ENCODE measurements around the gene GOSR2. TPM values are rescaled to one million over a fixed set of nuclear protein-coding genes. Genes with fewer than 3 reads are reported as not detected.
"Not testable (repeated sequence)": the region's sequence is repeated elsewhere in the genome, so short reads cannot be mapped to it uniquely, and the experiment has no call there.

GOSR2 gene
- polyA plus RNA-seq, 1 donor (not counting 4 experiments of a cell fraction or from before 2014, with no cell fraction given), result 48.6 TPM

DNA sequence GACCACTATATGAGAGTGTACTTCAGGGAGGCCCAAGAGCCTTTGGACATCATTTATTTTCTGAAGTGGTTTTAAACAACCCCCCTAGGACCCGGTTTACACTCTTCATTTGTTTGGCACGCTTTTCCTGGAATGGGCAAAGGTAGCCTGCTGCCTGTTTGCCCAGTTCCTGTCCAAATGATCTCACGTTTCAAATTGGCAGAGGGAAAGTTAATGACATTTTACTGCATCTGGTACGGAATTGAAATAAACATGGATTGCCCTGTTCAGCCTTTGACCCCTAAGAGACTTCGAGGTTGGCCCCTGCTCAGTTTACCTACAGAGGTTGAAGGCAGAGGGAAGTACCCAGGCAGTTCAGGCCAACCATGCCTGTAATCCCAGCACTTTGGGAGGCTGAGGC is 61.9 kb downstream of the GOSR2 start:
- H3K27me3 ChIP-seq (ENCODE audit: control insufficient read depth, extremely low read depth, insufficient read depth, low read length), result peaks cover 11% of the 10 kb centered on the region
- H3K36me3 ChIP-seq (ENCODE audit: control insufficient read depth in 2 of 2, extremely low read depth in 1 of 2, insufficient read depth in 2 of 2, low read length in 2 of 2), result no peaks in the 10 kb centered on the region

DNA sequence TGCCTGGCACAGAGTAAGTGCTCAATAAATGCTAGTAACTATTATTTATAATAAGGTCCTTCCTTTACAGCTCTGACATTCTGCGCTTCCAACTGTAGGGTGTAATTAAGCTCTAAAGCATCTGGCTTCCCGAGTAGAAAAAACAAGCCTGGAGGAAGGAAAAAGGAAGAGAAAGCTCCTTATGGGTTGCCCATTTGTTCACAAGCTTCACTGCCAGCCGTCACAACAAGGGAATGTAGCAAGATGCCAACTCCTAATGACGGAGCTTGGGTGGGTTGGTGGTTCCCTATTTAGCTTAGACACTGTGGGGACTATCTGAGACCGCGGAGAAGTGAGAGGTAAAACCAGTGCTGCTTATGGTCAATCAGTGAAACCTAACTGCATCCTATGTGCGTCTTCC is 63.4 kb downstream of the GOSR2 start:
- H2AFZ ChIP-seq (ENCODE audit: control insufficient read depth, low read length), result no peak overlapping the region
- no peaks in the 10 kb centered on the region for H4K20me1 ChIP-seq (ENCODE audit: control insufficient read depth, extremely low read depth, insufficient read depth, low read length)
- dilution Hi-C loops (cut with MboI; ENCODE audit: extremely low pct_ligation_motif_present, low sequenced_read_pairs), result no loop called here
- H3K27ac ChIP-seq (ENCODE audit: control insufficient read depth, insufficient read depth, low read length), result no peak overlapping the region
- H3K4me3 ChIP-seq (ENCODE audit: control insufficient read depth in 2 of 3, extremely low read depth in 1 of 3, insufficient read depth in 2 of 3, low read depth in 1 of 3, low read length in 3 of 3), result no peak overlapping the region
- no peaks in the 10 kb centered on the region for H3K9me3 ChIP-seq (ENCODE audit: control insufficient read depth, low read depth, low read length)
- no peaks in the 10 kb centered on the region for H3K79me2 ChIP-seq (ENCODE audit: control insufficient read depth, insufficient read depth, low read length)
- H3K4me1 ChIP-seq (ENCODE audit: control insufficient read depth, extremely low read depth, insufficient read depth, low read length), result no peaks in the 10 kb centered on the region
- no peak for TF ChIP-seq EZH2 (IDR thresholded peaks at IDR 0.05; ENCODE audit: low read length)
- TF ChIP-seq, protein P1, sequence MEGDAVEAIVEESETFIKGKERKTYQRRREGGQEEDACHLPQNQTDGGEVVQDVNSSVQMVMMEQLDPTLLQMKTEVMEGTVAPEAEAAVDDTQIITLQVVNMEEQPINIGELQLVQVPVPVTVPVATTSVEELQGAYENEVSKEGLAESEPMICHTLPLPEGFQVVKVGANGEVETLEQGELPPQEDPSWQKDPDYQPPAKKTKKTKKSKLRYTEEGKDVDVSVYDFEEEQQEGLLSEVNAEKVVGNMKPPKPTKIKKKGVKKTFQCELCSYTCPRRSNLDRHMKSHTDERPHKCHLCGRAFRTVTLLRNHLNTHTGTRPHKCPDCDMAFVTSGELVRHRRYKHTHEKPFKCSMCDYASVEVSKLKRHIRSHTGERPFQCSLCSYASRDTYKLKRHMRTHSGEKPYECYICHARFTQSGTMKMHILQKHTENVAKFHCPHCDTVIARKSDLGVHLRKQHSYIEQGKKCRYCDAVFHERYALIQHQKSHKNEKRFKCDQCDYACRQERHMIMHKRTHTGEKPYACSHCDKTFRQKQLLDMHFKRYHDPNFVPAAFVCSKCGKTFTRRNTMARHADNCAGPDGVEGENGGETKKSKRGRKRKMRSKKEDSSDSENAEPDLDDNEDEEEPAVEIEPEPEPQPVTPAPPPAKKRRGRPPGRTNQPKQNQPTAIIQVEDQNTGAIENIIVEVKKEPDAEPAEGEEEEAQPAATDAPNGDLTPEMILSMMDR (optimal IDR thresholded peaks at IDR 0.05 in 1 of 3, IDR thresholded peaks at IDR 0.05 in 1 of 3, conservative IDR thresholded peaks at IDR 0.05 in 1 of 3; ENCODE audit: extremely low read depth in 1 of 3, insufficient read depth in 2 of 3, low read length in 3 of 3), result no peak
- H3K27me3 ChIP-seq (ENCODE audit: control insufficient read depth, extremely low read depth, insufficient read depth, low read length), result no peaks in the 10 kb centered on the region
- DNase-seq (ENCODE audit: low read depth, low spot score) (no peak), FAIRE-seq (no peak)
- no peak overlapping the region for H3K9ac ChIP-seq (ENCODE audit: control insufficient read depth, extremely low read depth, insufficient read depth, low read length)
- H3K36me3 ChIP-seq (ENCODE audit: control insufficient read depth in 2 of 2, extremely low read depth in 1 of 2, insufficient read depth in 2 of 2, low read length in 2 of 2), result no peaks in the 10 kb centered on the region
- H3K9me1 ChIP-seq (ENCODE audit: control insufficient read depth, extremely low read depth, insufficient read depth, low read length), result no peaks in the 10 kb centered on the region
- no peak overlapping the region for H3K4me2 ChIP-seq (ENCODE audit: control insufficient read depth, extremely low read depth, insufficient read depth, low read depth, low read length)

More for the DNA sequence above, 61.9 kb downstream of the GOSR2 start:
- no peaks in the 10 kb centered on the region for H3K9me1 ChIP-seq (ENCODE audit: control insufficient read depth, extremely low read depth, insufficient read depth, low read length)
- no peaks in the 10 kb centered on the region for H3K4me1 ChIP-seq (ENCODE audit: control insufficient read depth, extremely low read depth, insufficient read depth, low read length)
- no peak overlapping the region for H3K4me2 ChIP-seq (ENCODE audit: control insufficient read depth, extremely low read depth, insufficient read depth, low read depth, low read length)
- DNase-seq (ENCODE audit: low read depth, low spot score) (no peak), FAIRE-seq (no peak)
- dilution Hi-C loops (cut with MboI; ENCODE audit: extremely low pct_ligation_motif_present, low sequenced_read_pairs), result no loop called here
- TF ChIP-seq, protein P1 (optimal IDR thresholded peaks at IDR 0.05 in 1 of 3, IDR thresholded peaks at IDR 0.05 in 1 of 3, conservative IDR thresholded peaks at IDR 0.05 in 1 of 3; ENCODE audit: extremely low read depth in 1 of 3, insufficient read depth in 2 of 3, low read length in 3 of 3), result no peak
- TF ChIP-seq EZH2 (IDR thresholded peaks at IDR 0.05; ENCODE audit: low read length), result no peak
- H4K20me1 ChIP-seq (ENCODE audit: control insufficient read depth, extremely low read depth, insufficient read depth, low read length), result no peaks in the 10 kb centered on the region
- H3K79me2 ChIP-seq (ENCODE audit: control insufficient read depth, insufficient read depth, low read length), result no peaks in the 10 kb centered on the region
- H3K9me3 ChIP-seq (ENCODE audit: control insufficient read depth, low read depth, low read length), result no peaks in the 10 kb centered on the region
- no peak overlapping the region for H3K27ac ChIP-seq (ENCODE audit: control insufficient read depth, insufficient read depth, low read length)
- H3K9ac ChIP-seq (ENCODE audit: control insufficient read depth, extremely low read depth, insufficient read depth, low read length), result no peak overlapping the region
- no peak overlapping the region for H3K4me3 ChIP-seq (ENCODE audit: control insufficient read depth in 2 of 3, extremely low read depth in 1 of 3, insufficient read depth in 2 of 3, low read depth in 1 of 3, low read length in 3 of 3)
- no peak overlapping the region for H2AFZ ChIP-seq (ENCODE audit: control insufficient read depth, low read length)

DNA sequence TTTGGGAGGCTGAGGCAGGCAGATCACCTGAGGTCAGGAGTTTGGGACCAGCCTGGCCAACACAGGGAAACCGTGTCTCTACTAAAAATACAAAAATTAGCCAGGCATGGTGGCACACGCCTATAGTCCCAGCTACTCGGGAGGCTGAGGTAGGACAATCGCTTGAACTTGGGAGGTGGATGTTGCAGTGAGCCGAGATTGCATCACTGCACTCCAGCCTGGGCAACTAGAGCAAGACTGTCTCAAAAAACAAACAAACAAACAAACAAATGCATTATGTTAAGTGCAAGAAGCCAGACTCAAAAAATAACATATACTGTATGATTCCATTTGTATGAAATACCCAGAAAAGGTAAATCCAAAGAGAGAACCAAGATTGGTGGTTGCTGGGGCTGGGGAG is 65.0 kb downstream of the GOSR2 start:
- H3K4me1 ChIP-seq (ENCODE audit: control insufficient read depth, extremely low read depth, insufficient read depth, low read length); H3K27ac ChIP-seq (ENCODE audit: control insufficient read depth, insufficient read depth, low read length); H3K79me2 ChIP-seq (ENCODE audit: control insufficient read depth, insufficient read depth, low read length); H3K27me3 ChIP-seq (ENCODE audit: control insufficient read depth, extremely low read depth, insufficient read depth, low read length); H3K36me3 ChIP-seq (ENCODE audit: control insufficient read depth in 2 of 2, extremely low read depth in 1 of 2, insufficient read depth in 2 of 2, low read length in 2 of 2); dilution Hi-C loops (cut with MboI; ENCODE audit: extremely low pct_ligation_motif_present, low sequenced_read_pairs); H3K4me3 ChIP-seq (ENCODE audit: control insufficient read depth in 2 of 3, extremely low read depth in 1 of 3, insufficient read depth in 2 of 3, low read depth in 1 of 3, low read length in 3 of 3); FAIRE-seq; H4K20me1 ChIP-seq (ENCODE audit: control insufficient read depth, extremely low read depth, insufficient read depth, low read length); H3K9me3 ChIP-seq (ENCODE audit: control insufficient read depth, low read depth, low read length); DNase-seq (ENCODE audit: low read depth, low spot score); H2AFZ ChIP-seq (ENCODE audit: control insufficient read depth, low read length); H3K9me1 ChIP-seq (ENCODE audit: control insufficient read depth, extremely low read depth, insufficient read depth, low read length); H3K9ac ChIP-seq (ENCODE audit: control insufficient read depth, extremely low read depth, insufficient read depth, low read length); H3K4me2 ChIP-seq (ENCODE audit: control insufficient read depth, extremely low read depth, insufficient read depth, low read depth, low read length): not testable (repeated sequence)

Data from keratinocyte (primary cell).